Superior temporal gyrus (tissue), 1 donor: ENCODE data around the gene CD300LG.
"Not testable (repeated sequence)": the region's sequence is repeated elsewhere in the genome, so short reads cannot be mapped to it uniquely, and the experiment has no call there.

ENCODE experiments used
- DNase-seq: peaks from one replicate; pipeline ENCODE4 v3.0.0-alpha.2; 2016; ENCODE audit errors: extremely low spot score

The CD300LG gene, protein sequence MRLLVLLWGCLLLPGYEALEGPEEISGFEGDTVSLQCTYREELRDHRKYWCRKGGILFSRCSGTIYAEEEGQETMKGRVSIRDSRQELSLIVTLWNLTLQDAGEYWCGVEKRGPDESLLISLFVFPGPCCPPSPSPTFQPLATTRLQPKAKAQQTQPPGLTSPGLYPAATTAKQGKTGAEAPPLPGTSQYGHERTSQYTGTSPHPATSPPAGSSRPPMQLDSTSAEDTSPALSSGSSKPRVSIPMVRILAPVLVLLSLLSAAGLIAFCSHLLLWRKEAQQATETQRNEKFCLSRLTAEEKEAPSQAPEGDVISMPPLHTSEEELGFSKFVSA

DNA sequence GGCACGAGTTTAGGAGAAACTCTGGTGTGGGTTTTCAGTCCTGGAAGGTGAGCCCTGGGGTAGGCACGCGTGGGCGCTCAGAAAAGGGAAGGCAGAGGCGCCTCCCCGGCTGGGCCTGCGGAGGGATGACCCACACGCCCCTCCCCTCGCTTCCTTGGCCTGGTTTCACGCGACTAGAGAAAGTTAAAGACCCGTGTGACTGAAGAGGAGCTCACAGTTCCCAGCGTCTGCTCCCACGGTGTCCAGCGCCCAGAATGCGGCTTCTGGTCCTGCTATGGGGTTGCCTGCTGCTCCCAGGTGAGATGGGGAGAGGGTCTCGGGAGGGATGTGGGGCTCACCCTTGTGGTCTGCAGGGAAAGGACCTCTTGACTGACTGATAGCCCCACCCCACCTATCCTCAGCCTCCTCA, at the start of gene CD300LG:
Gene CD300LG (plus strand): TSS at position 214 of the 409 bp plus-strand sequence. CDS start 41 bp downstream, at position 255.
- DNase-seq: no peak

DNA sequence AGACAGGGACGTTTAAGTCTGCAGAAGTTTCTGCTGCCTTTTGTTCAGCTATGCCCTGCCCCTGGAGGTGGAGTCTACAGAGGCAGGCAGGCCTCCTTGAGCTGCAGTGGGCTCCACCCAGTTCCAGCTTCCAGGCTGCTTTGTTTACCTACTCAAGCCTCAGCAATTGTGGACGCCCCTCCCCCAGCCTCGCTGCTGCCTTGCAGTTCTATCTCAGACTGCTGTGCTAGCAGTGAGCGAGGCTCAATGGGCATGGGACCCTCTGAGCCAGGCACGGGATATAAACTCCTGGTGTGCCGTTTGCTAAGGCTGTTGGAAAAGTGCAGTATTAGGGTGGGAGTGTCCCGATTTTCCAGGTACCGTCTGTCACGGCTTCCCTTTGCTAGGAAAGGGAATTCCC, 49.0 kb upstream of the CD300LG start:
- not testable (repeated sequence) for DNase-seq

DNA sequence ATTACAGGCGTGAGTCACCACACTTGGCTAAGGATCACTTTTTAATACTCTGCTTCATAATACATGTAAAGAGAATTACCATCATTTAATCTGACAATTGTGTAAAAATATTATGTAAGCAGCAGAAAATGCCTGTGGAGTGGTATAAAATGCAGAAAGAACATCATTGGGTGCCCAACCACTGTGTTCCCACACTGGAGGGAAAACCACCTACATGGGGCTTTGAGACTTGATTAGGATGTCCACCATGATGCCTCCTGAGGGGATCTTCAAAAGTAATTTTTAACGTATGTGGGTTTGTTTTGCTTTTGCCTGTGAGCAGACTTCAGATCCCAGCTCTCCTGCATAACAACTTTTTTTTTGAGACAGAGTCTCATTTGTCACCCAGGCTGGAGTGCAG, 47.9 kb upstream of the CD300LG start:
- DNase-seq: no peak

DNA sequence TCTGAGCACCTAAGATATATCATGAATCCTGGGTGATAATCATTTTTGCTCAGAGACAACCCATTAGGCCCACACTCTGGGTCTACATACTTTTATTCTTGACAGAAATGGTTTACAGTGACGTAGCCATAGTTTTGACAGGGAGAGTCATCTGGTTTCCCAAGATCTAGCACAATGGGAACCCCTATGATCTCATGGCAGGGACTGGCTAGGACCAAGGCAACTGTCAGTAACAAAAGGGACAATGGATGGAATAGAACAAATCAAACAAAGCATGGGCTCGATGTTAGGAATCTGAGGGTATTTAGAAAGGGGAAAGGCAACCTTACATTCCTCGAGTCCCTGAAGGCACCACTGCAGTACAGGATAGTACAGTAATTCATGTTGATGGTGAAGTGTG, 46.2 kb upstream of the CD300LG start:
- DNase-seq: peak; percentile 71

DNA sequence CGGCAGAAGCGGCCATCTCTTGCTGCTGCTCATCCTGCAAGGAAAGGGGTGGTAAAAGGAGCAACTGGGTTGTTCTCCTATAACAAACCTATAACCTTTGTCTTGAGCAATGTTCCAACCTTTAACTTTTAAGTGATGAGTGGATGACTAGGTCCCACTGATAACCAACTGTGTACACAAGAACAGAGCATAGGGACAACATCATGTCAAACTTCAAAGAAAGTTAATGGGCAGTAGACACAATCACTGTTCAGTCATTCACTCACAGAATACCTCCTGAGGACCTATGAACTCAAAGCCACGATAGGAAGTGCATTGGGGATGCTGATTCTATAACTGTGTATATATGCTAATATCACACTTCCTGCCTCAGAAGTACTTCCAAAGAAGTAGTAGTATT, 45.1 kb upstream of the CD300LG start:
- no peak for DNase-seq

DNA sequence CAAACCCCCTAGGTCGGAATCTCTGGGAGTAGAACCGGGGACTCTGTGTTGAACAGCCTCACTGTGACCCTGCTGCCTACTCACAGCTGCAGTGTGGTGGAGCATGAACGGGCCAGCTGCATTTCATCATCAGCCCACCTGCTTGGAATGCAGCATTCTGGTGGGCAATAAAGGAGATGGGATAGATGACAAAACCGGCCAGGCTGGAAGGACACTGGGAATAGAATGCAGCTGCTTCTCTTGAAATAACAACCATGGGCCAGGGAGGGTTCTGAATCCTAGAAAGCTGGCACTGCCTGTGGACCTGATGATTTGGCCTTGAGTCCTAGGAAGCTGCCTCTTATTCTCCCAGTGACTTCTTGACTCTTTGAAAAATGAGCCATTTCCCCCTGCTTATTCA, 43.2 kb upstream of the CD300LG start:
- no peak for DNase-seq

DNA sequence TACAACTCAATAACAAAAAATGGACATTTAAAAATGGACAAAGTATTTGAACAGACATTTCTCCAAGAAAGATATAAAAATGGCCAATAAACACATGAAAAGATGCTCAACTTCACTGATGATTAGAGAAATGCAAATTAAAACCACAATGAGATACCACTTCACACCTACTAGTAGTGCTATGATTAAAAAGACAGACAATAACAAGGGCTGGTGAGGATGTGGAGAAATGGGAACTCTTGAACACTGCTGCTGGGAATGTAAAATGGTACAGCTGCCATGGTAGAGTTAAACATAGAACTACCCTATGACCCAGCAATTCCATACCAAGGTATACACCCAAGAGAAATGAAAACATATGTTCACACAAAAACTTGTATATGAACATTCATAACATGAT, 41.9 kb upstream of the CD300LG start:
- DNase-seq: no peak

DNA sequence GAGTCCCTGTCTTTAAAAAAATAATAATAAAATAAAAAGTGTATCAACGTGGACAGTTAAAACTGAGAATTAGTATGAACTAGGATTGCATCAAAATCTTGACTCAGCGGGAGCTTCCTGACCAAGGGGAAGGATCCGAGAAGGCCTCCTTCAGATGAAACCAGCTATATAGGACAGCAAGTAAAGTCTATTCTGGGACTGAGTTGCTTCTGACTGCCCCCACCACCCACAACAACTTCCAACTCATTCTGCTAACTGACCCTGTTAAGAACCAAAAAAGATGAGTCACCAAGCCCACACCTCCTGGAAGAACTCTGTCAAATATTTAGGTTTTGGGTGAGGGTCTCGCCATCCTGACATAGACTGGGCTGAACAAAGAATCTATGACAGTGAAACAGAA, 38.9 kb upstream of the CD300LG start:
- DNase-seq: no peak

DNA sequence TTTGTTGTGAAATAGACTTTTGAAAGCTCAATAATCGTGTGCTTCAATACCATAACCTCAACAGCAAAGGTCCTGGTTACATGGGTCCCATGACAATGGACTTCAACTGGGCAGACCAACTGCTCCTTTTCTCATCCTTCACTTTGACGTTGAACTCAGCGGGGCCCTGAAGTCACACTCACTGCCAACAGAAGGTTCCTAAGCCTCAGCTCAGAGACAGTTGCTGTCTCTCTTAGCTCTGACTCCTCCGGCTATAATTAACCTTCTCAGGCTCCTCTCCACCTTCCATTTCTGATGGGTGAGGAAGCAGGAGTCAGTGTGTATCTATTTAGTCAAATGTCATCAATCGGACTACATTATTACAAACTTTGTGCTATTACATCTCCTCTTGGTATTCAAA, 37.9 kb upstream of the CD300LG start:
- no peak for DNase-seq

DNA sequence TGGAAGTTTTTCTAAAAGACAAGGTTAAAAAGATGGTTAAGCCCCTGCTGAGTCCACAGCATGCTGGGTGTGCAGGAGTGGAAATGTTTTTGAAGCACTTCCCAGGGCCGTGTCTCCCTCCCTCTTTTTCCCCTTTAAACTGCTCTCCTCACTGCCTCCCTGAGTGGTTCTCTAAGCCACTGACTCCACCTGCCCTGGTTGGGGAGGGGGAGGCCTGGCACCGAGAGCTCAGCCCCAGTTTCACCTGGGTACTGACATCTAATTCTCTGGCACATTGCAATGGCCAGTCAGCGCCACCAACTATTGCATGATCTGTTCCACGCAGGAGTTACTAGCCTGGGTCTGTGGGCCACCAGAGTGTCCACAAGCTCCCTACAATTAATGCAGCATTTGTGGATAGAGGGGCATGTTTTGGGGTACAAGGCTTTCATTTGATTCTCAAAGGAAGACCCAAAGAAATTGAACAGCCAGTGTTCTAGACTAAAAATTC, 36.7 kb upstream of the CD300LG start:
- no peak for DNase-seq

DNA sequence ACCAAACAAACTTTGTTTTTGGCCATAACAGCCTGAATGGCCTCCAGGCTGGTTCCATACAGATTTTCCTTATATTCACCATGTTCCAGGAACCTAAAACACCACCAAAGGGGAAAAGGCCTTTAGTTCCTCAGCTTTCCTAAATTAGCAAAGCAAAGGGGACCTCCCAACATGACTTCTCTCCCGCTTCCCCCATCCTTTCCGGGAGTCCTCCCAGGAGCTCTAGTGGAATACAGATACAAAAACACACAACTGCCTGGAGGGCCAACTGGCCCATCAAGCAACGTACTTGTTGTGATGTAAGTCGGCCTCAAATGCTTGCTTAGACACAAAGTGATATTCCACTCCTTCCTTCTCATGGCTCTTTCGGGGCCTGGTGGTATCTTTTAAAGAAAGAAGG, 36.2 kb upstream of the CD300LG start:
- no peak for DNase-seq

DNA sequence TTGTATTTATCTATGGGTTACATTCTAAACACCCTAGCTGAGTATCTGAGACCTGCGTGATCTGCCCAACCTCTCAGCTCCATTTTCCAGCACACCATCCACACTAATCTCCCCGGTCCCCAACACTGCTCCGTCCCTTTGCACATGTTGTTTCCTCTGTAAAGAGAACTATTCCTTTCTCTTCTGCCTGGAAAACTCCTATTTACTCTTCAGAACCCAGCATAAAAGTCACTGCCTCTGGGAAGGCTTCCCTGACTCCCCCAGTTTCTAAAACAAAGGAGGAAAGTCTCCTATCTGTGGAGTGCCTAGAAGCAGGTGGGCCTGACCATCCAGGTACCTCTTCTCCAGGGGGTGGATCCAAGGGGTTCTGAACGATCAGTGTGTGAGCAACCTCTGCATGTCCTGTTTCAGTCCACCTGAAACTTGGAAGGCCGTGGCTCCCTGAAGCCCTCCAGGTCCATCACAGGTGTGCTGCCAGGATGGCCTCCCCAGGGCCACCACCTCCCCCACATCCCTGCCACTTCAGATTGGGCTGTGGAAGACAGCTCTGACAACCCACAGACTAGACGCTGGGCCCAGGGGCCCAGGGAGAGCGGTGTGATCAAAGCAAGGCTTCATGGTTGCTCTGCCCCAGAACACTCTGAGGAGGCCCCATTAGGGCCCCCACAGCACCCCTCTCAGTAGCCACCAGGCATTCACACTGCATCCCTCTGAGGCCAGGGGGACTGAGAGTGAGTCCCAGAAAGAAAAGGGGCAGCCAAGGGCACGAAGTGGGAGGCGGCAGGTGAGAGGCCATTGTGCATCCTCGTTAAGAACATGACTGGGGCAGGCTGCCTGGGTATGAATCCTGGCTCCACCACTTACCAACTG, 34.3 kb upstream of the CD300LG start:
- DNase-seq: no peak

DNA sequence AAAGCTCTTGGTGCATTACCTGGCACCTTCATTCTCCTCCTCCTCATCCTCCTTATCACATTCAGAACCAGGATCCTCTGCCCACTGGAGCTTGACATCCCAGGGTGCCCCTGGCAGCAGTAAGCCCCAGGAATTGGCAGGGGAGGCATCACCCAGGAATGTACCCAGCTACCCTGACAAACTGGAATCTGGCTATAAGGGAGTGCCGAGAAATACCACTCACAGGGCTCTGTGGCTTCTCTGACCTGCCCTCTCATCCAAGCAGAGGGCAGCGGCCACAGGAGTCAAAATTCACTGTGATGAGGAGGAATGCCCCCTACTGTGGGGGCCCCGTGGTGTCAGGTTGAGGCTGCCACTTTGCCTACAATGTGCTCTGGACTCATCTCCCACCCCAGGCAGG, 33.6 kb upstream of the CD300LG start:
- DNase-seq: no peak

DNA sequence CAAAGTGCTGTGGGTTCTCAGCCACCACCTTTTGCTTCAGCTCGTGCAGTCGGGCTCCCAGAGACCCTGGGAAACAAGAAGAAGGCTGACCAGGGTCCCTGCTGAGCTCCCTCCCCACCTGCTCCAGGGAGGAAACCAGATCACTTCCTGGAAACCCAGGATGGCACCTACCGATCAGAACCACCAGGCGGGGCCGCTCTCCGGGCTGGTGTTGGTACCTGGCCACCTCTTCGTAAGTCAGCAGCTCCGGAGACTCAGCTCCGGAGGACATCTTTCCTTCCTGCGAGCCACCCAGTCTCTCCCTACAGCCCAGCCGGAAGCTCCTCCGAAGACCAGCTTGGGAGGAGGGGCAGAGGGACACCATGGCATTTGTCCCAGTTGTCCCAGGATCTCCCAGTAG, 33.0 kb upstream of the CD300LG start:
- DNase-seq: no peak

DNA sequence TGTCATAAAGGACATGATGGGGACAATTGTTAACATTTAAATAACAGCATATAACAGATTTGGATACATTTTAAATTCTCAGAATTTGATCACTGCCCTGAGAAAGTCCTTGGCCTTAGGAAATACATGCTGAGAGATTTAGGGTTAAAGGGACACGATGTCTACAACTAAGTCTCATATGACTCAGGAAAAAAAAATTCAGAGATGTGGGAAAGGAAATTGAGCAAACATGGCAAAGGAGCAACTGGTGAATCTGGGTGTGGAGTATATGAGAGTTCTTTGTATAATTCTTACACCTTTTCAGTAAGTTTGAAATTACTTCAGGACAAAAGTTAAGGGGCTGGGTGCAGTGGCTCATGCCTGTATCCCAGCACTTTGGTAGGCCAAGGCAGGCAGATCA, 32.3 kb upstream of the CD300LG start:
- DNase-seq: no peak

DNA sequence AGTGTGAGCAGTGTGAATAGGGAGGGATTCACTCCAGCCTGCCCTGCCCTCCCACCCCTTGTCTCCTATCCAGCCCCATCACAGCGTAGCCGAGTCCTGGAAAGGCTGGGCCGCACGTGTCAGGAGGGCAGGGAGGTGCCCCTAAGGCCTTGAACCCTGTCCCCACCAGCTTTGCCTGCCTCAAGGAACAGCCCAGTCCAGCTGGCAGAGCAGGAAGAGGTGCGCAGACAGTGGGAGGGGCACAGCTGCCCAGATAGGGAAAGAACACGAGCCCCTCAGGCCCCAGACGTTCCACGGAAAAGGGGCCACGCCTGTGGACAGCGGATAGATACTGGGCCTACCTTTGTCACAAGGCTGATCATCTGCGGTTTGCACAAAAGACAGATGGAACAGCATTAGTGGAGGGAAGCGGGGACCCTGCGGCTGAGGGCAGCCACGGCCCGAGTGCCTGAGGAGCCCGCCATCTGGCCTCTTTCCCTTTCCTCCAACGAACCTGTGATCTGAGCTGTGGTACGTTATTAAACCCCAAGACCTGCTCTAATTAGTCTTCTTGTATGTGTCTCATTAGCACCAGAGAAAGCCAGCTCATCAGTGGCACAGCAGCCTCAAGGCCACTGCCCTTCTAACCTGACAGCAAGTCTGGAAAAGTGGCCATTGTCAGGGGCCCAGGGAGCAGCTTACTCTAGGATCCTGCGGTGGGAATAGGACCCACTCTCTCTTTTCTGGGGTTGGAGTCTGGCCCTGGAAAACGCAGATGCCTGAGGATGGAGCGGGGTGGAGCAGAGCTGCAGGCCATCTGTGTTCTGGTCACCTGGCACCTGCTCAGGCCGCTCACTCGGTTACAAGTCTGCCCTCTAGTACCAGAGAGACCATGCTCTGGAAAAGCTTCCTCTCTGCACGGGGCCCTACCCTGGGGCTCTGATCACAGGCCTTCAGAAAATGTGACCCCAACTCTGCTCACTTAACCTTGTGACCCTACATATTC, 30.3 kb upstream of the CD300LG start:
- DNase-seq: no peak

DNA sequence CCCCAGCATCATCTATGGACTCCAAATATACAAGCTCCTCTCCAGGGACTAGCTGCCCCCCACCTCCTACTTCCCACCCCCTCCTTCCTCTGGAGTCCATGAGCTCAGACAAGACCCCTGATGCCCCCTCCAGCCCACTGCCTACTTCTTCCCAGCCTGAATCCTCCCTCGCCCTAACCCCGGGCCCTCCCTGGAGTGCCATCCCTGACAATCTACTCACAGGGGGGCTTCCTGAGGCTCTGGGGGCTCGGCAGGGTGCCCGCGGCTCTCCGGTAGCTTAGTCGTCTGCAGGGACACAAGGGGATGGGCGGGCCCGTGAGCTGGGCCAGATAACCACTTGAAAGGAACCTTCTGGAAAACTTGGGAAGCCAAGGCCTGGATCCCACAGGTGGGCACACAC, 29.1 kb upstream of the CD300LG start:
- DNase-seq: no peak

DNA sequence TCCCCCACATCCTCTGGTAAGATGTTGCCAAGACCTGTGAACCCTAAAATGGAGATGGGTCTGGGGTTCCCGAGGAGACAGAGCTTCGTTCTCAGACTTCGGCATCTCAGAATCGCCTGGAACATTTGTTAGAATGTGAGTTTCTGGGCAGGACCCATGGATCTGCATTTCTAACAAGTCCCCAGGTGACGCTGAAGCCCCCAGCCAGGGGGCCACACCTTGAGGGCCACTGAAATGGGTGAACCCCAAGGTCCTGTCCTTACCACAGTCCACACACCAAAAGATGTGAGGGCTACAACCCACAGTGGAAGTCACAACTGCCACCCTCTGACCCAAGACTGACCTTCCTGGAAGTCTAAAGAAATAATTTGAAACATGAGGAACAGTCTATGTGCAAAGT, 28.0 kb upstream of the CD300LG start:
- no peak for DNase-seq

DNA sequence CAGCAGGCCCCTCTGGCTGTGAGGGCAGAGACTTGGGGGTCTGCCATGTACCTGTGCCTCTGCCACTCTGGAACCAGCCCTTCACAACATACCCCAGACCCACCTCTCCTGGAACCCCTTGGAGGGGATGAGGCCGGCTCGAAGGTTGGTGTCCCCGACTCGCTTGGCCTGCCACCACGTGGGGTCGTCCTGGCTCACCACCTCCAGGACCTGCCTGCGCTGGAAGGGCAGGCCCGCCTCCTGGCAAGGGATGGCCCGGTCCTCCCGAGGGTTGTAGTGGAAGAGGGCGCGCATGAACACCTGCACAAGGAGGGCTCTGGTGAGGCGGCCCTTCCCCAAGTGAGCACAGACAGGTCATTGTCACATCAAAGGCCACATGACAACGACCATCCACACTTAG, 26.2 kb upstream of the CD300LG start:
- no peak for DNase-seq

DNA sequence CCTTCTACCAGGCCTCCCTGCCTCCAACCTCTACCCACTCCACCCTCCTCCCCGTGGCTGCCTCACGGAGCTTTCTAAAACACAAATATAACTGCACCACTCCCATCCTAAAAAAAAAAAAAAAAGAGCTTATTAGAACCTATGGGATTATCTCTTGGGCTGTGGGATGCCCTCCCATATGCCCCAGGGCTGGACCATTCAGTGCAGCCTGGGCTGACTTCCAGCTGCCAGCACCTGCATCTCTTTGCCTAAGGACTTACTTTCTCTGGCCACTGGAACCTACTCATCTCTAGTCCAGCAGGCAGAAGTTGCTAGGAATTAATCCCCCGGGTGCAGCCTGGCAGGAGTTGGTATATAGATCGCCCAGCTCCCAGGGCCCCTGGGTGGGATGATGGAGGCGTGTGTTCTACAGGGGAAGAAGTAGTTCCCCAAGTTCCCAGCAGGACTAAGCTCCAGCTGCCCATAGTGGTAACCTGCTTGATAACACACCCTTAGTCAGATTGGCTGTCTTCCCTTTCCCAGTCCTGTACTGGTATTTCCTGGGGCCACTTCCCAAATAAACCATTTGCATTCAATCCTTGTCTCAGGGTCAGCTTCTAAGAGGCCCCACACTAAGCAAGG, 24.3 kb upstream of the CD300LG start:
- DNase-seq: no peak

DNA sequence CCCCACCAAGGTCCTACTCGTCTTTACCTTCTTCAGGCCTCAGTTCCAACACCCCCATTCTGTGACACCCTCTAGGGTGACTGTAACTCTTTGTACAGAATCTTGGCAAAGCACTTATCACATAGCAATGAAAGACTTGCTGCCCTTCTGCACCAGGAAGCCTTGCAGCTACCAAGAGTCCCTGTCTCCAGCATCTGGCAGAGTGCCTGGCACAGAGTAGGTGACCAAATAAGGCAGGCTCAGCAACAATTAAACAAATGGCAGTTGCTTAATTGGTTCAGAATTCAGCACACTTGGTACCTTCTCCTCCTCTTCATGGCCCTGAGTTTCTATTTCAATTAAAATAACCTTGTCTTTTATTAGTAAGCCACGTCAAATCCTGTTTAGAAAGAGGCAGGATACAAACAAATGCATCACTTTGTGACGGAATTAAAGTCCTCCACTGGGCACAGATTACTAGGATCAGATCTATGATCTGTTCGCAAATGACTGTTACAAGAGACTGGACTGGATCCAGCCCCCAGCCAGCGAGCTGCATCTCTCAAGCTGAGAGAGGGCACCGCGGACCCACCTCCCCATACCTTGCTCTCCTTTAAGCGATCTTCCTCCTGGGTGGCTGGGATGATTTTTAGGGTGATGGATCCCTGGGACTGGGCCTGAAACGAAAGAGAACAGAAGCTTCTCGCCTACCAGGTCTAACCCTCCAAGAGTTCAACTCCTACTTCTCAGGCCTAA, 23.5 kb upstream of the CD300LG start:
- DNase-seq: no peak
